Kidney (tissue), 14 donors: ENCODE results near the gene RPE. TPM values are rescaled to one million over a fixed set of nuclear protein-coding genes. Genes with fewer than 3 reads are reported as not detected.
A peak's percentile ranks its signal among the peaks of the same experiment; 100 is the strongest.

Experiments used
- DNase-seq, 5 donors: peaks; one replicate each; pipeline ENCODE4 v3.0.0-alpha.2; 2013 to 2020
- FAIRE-seq: peaks from 2 replicates; lab custom pipeline; 2012; peaks lifted over from hg19 to GRCh38; lab: Jason Lieb, UNC
- H3K27ac ChIP-seq, 2 donors: one replicate each; pipeline ENCODE4 v1.7.0; 2013; ENCODE audit warnings: low read depth in 2 of 2, low read length in 2 of 2, inconsistent platforms in 1 of 2
- H3K27me3 ChIP-seq: one replicate; pipeline ENCODE4 v1.7.1; 2013; ENCODE audit warnings: low read length, inconsistent platforms; ENCODE audit not compliant: control insufficient read depth, insufficient read depth
- H3K36me3 ChIP-seq, 3 donors: one replicate each; pipeline versions ENCODE4 v1.7.0 to v1.7.1; 2013; ENCODE audit warnings: low read length in 3 of 3, control low read depth in 1 of 3, inconsistent platforms in 1 of 3; ENCODE audit not compliant: insufficient read depth in 3 of 3, control insufficient read depth in 2 of 3
- H3K4me1 ChIP-seq, 3 donors: one replicate each; pipeline versions ENCODE4 v1.7.0 to v1.7.1; 2013; ENCODE audit warnings: low read length in 3 of 3, inconsistent platforms in 1 of 3, low read depth in 1 of 3; ENCODE audit not compliant: control insufficient read depth in 2 of 3, insufficient read depth in 2 of 3
- H3K4me3 ChIP-seq, 3 donors: one replicate each; pipeline versions ENCODE4 v1.7.0 to v1.8.1; 2013; ENCODE audit warnings: low read length in 3 of 3, control low read depth in 1 of 3, inconsistent platforms in 1 of 3
- H3K9ac ChIP-seq, 3 donors: one replicate each; pipeline versions ENCODE4 v1.7.0 to v1.7.1; 2013; ENCODE audit warnings: low read length in 3 of 3, control low read depth in 1 of 3, inconsistent platforms in 1 of 3
- H3K9me3 ChIP-seq, 3 donors: one replicate each; pipeline versions ENCODE4 v1.7.0 to v1.7.1; 2013; ENCODE audit warnings: low read length in 3 of 3, control low read depth in 1 of 3, inconsistent platforms in 1 of 3; ENCODE audit not compliant: control insufficient read depth in 2 of 3, insufficient read depth in 1 of 3
- CTCF ChIP-seq: IDR thresholded peaks from 3 replicates; pipeline ENCODE4 v1.5.1; 2012; ENCODE audit warnings: mild to moderate bottlenecking, moderate library complexity, borderline replicate concordance; ENCODE audit not compliant: insufficient read depth; ENCODE audit errors: extremely low read depth
- intact Hi-C: fragments of 100-400 bp; cut with DNase I; formaldehyde crosslinking; loops from one replicate; pipeline ENCODE4 v1.11.1; 2022
- polyA plus RNA-seq: library from polyadenylated mRNA; stranded (reverse); fragments of 350-450 nt; fragmentation: Illumina TruSeq; extraction: RNeasy Lipid Tissue Mini Kit (QIAGEN cat#74804); gene quantifications from one replicate; pipeline ENCODE4 v1.2.3, GENCODE V29; 2014; ENCODE audit warnings: low read depth, low replicate concordance; ENCODE audit not compliant: insufficient read depth
- total RNA-seq: library from RNA; stranded (reverse); fragmentation: NEBNext Ultra II Directional; extraction: Animal tissue kit (Norgen Biotek cat#: 25700); gene quantifications from one replicate; pipeline ENCODE4 v1.2.1, GENCODE V29; 2021
- donor health status: control.
- donor health status: control.
- donor health status: control.
- donor health status: control.
- donor health status: control.
- donor health status: DM: yes; HTN: yes; CAD: no.
- donor health status: Normal renal cell carcinoma (clear cell type).

RPE gene
- total and polyA plus RNA-seq, 2 donors from 2014 or later, result 33.3 to 56.7 TPM

- no peak for FAIRE-seq
- DNase-seq, result no peak
- no peak overlapping the region for H3K27ac ChIP-seq
Measured at GRCh38 chr2:209998596-209998995, 3.8 kb upstream of the RPE start.

GRCh38 chr2:210000464-210001324 is 1.7 kb upstream of the RPE start:
- no peak overlapping the region for H3K9ac ChIP-seq
- H3K4me3 ChIP-seq, result no peak overlapping the region
- H3K36me3 ChIP-seq, result no peaks in the 10 kb centered on the region
- intact Hi-C loops, result no loop called here
- FAIRE-seq (no peak), DNase-seq (peak in 2 of 5 donors; percentile 42 to 71)
- peaks cover 0 to 10% (median 7%) of the 10 kb centered on the region in 3 donors for H3K4me1 ChIP-seq
- H3K27ac ChIP-seq, result no peak overlapping the region
- no peaks in the 10 kb centered on the region for H3K27me3 ChIP-seq
- no peaks in the 10 kb centered on the region for H3K9me3 ChIP-seq
- no peak for TF ChIP-seq CTCF

More at GRCh38 chr2:209998596-209998995, 3.8 kb upstream of the RPE start:
- TF ChIP-seq CTCF, result no peak
- H3K9ac ChIP-seq, result no peak overlapping the region
- H3K27me3 ChIP-seq, result no peaks in the 10 kb centered on the region
- H3K9me3 ChIP-seq, result no peaks in the 10 kb centered on the region
- H3K4me3 ChIP-seq, result no peak overlapping the region
- no peaks in the 10 kb centered on the region for H3K36me3 ChIP-seq
- intact Hi-C loops, result no loop called here
- H3K4me1 ChIP-seq, result peaks cover 0 to 5% (median 4%) of the 10 kb centered on the region in 3 donors

DNA sequence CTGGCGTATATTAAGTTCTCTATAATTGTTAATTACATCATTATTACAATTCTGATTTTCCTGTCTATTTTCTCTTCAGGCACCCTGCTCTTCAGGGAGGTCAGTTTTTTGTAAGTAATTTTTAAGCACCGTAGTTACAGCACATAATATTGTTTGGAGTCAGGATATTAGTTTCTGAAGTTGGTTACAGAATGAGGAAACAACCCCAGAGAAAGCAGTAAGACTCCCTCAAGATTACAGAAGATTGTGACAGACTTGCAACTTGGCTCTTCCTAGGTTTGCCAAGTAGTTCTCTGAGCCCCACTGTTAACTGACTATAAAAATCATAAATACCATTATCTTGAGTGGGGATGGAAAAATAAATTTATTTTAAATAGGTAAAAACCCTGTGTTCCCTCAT is 921 bp downstream of the RPE start:
- H3K9ac ChIP-seq, result peak overlapping the region in 2 of 3 donors; percentile 82 to 90
- H3K9me3 ChIP-seq, result no peaks in the 10 kb centered on the region
- no peak overlapping the region for H3K27ac ChIP-seq
- intact Hi-C loops, result no loop called here
- no peak for DNase-seq
- no peaks in the 10 kb centered on the region for H3K27me3 ChIP-seq
- H3K36me3 ChIP-seq, result no peaks in the 10 kb centered on the region
- FAIRE-seq, result no peak
- peak overlapping the region; percentile 79 to 93 (median 89) for H3K4me3 ChIP-seq
- peaks cover 7 to 12% (median 7%) of the 10 kb centered on the region in 3 donors for H3K4me1 ChIP-seq
- no peak for TF ChIP-seq CTCF
